Measurements from ENCODE around the gene INS. TPM values are rescaled to one million over a fixed set of nuclear protein-coding genes. Genes with fewer than 3 reads are reported as not detected.

INS gene
- total and polyA plus RNA-seq, 2 of the 8 experiments (the other 6 are each of a cell fraction or from before 2014, with no cell fraction given) = not detected

DNA sequence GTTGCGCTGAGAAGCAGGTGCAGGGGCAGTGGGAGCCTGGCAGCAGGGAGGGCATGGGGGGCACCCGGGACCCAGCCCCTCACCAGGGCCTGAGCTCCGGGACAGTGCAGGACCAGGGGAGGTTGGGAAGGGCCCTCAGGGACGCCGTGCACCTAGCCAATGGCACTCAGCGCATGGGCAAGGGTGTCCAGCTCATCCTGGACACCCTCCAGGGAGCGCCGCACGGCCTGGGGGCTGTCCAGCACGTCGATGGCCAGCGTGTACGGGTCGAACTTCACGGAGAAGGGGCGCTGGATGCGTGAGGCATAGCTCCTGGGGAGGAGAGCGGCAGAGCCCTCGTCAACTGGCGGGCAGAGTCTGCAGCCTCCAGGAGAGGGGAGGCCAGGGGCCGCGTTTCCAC is 3.1 kb upstream of the INS start:
- no peak overlapping the region for H2AFZ ChIP-seq (ENCODE audit: low read length)
- H3K23ac ChIP-seq (ENCODE audit: insufficient read length) = no peak overlapping the region
- H4K91ac ChIP-seq (replicated peaks; ENCODE audit: insufficient read length, low read length) = no peak overlapping the region
- H2BK120ac ChIP-seq (replicated peaks; ENCODE audit: low read depth, low read length) = no peak overlapping the region
- H3K14ac ChIP-seq (ENCODE audit: insufficient read length) = no peak overlapping the region
- H2BK15ac ChIP-seq (ENCODE audit: low read length) = no peak overlapping the region
- H3K9me3 ChIP-seq (ENCODE audit: insufficient read depth in 2 of 2, low read depth in 1 of 2, low read length in 1 of 2) = no peaks in the 10 kb centered on the region
- H4K20me1 ChIP-seq (replicated peaks in 1 of 2; ENCODE audit: control insufficient read depth in 1 of 2, insufficient read depth in 2 of 2, low read length in 2 of 2) = peaks cover 0 to 2% of the 10 kb centered on the region in 2 experiments
- no peaks in the 10 kb centered on the region for H3K79me1 ChIP-seq (ENCODE audit: low read depth, low read length)
- 88% methylated on average over 19 of the region's 22 CpGs; no CpG with 5 or more reads in 1 of the 2 experiments for WGBS, 2 experiments (ENCODE audit: extremely low coverage in 1 of 2, insufficient coverage in 1 of 2, insufficient read length in 1 of 2, insufficient replicate concordance in 2 of 2, low coverage in 1 of 2, low lambda C conversion rate in 2 of 2, missing lambda C conversion rate in 1 of 2)
- no peaks in the 10 kb centered on the region for H3K79me2 ChIP-seq (ENCODE audit: control insufficient read depth in 1 of 2, insufficient read depth in 2 of 2, low read length in 2 of 2)
- H3K4me1 ChIP-seq (replicated peaks in 1 of 4; ENCODE audit: control insufficient read depth in 3 of 4, insufficient read depth in 4 of 4, low read length in 3 of 4) = peaks cover 0 to 3% (median under 1%) of the 10 kb centered on the region in 4 experiments; a peak in 2 of 7 replicates
- H2BK5ac ChIP-seq (ENCODE audit: low read depth, low read length) = no peak overlapping the region
- H4K5ac ChIP-seq (ENCODE audit: insufficient read length, low read depth, low read length) = no peak overlapping the region
- H3K27ac ChIP-seq (ENCODE audit: low read depth, low read length) = no peak overlapping the region
- CTCF ChIA-PET (ENCODE audit: partially characterized antibody) = interaction anchor here (0.7 to 20.6 kb wide), 15 partner anchors 10 to 361 kb away, joined by 3 to 416 read pairs (median 6); partner anchors contain the start of genes INS and MRPL23
- no peak overlapping the region for H2BK12ac ChIP-seq (ENCODE audit: low read depth, low read length)
- no peaks in the 10 kb centered on the region for H3K23me2 ChIP-seq (ENCODE audit: low read depth, low read length)
- peaks cover 0 to 14% (median 0%) of the 10 kb centered on the region in 4 experiments; a peak in 3 of 7 replicates for H3K27me3 ChIP-seq (replicated peaks in 1 of 4; ENCODE audit: control insufficient read depth in 3 of 4, extremely low read depth in 1 of 4, insufficient read depth in 3 of 4, low read length in 3 of 4)
- H3K56ac ChIP-seq (replicated peaks; ENCODE audit: insufficient read length, low read depth, low read length) = no peak overlapping the region
- no peak for DNase-seq (ENCODE audit: low read depth in 1 of 2, low spot score in 2 of 2)
- H4K8ac ChIP-seq (ENCODE audit: extremely low read depth, insufficient read depth, low read length) = no peak overlapping the region
- no peak overlapping the region for H3K4me2 ChIP-seq (ENCODE audit: insufficient read depth in 1 of 2, low read depth in 2 of 2, low read length in 2 of 2)
- no peak overlapping the region for H3K4ac ChIP-seq (replicated peaks; ENCODE audit: insufficient read length, low read depth, low read length)
- FAIRE-seq = no peak
- no peak overlapping the region for H2AK5ac ChIP-seq (ENCODE audit: low read depth, low read length)
- H3K36me3 ChIP-seq (ENCODE audit: control insufficient read depth in 2 of 4, insufficient read depth in 4 of 4, low read length in 3 of 4) = no peaks in the 10 kb centered on the region
- no peak overlapping the region for H2BK20ac ChIP-seq (ENCODE audit: low read length)
- POLR2A ChIA-PET (ENCODE audit: partially characterized antibody) = no interaction called here
- H3K18ac ChIP-seq (ENCODE audit: extremely low read depth, low read length) = no peak overlapping the region
- no peak overlapping the region for H3K9ac ChIP-seq (replicated peaks in 1 of 4; ENCODE audit: extremely low read depth in 1 of 4, low read depth in 3 of 4, low read length in 3 of 4)
- H3K4me3 ChIP-seq (ENCODE audit: extremely low read depth in 1 of 4, insufficient read depth in 2 of 4, low read depth in 3 of 4, low read length in 4 of 4) = no peak overlapping the region
- TF ChIP-seq SUZ12 (IDR thresholded peaks at IDR 0.05; ENCODE audit: low read length) = no peak
- TF ChIP-seq EP300 (IDR thresholded peaks at IDR 0.05; ENCODE audit: borderline replicate concordance in 1 of 2, low read depth in 2 of 2, low read length in 2 of 2) = no peak
- TF ChIP-seq JUND (IDR thresholded peaks at IDR 0.05; ENCODE audit: low read length) = no peak
- no peak for TF ChIP-seq E2F6 (IDR thresholded peaks at IDR 0.05)
- no peak for TF ChIP-seq CBX5 (IDR thresholded peaks at IDR 0.05; ENCODE audit: low read depth, low read length)
- TF ChIP-seq POLR2A (IDR thresholded peaks at IDR 0.05; ENCODE audit: control extremely low read depth in 1 of 2, low read depth in 2 of 2, low read length in 2 of 2) = no peak
- no peak for TF ChIP-seq CHD1 (IDR thresholded peaks at IDR 0.05; ENCODE audit: low read depth, low read length)
- no peak for TF ChIP-seq PHF8 (conservative IDR thresholded peaks at IDR 0.05; ENCODE audit: low read depth, low read length)
- TF ChIP-seq ZNF274 (IDR thresholded peaks at IDR 0.05; ENCODE audit: borderline replicate concordance, extremely low read depth, low read length) = no peak
- TF ChIP-seq SIX5 (IDR thresholded peaks at IDR 0.05; ENCODE audit: low read depth, low read length) = no peak
- no peak for TF ChIP-seq EZH2 (IDR thresholded peaks at IDR 0.05; ENCODE audit: low read depth, low read length, severe bottlenecking)
- no peak for TF ChIP-seq BACH1 (IDR thresholded peaks at IDR 0.05; ENCODE audit: low read length)
- TF ChIP-seq BCL11A (IDR thresholded peaks at IDR 0.05; ENCODE audit: low read depth in 2 of 2, low read length in 2 of 2) = no peak
- TF ChIP-seq CTBP2 (IDR thresholded peaks at IDR 0.05; ENCODE audit: borderline replicate concordance, insufficient read depth, insufficient read length, low read length) = no peak

Measured in H1 (cell line).